Measurements from ENCODE around the gene TLE3. TPM values are rescaled to one million over a fixed set of nuclear protein-coding genes. Genes with fewer than 3 reads are reported as not detected.
A peak's percentile ranks its signal among the peaks of the same experiment; 100 is the strongest.
"Not testable (repeated sequence)": the region's sequence is repeated elsewhere in the genome, so short reads cannot be mapped to it uniquely, and the experiment has no call there.

Gene TLE3
- total RNA-seq, 6 experiments from 2014 or later = 6.0 to 17.6 (median 13.8) TPM

DNA sequence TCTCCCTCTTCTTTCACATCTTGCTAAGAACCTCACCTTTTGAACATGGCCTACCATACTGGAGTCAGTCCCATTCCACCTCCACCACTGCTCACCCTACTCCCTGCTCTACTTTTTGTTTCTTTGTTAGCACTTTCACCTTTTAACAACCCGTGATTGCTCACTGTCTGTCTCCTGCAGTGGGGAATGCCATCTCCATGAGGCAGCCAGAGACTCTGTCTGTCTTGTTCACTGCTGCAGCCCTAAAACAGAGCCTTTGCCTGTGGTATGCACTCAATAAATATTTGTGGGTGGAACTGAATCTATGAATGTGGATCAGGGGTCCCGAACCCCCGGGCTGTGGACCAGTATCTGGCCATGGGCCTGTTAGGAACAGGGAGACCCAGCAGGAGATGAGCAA is 16.5 kb upstream of the TLE3 start:
- H3K36me3 Mint-ChIP-seq (ENCODE audit: low read depth) = no peaks in the 10 kb centered on the region
- no peak overlapping the region for H3K4me3 Mint-ChIP-seq
- H3K27me3 Mint-ChIP-seq (ENCODE audit: insufficient read depth) = peaks cover 33% of the 10 kb centered on the region
- no peaks in the 10 kb centered on the region for H3K9me3 Mint-ChIP-seq
- H3K4me1 Mint-ChIP-seq (ENCODE audit: low read depth) = peaks cover 17% of the 10 kb centered on the region
- no peak for DNase-seq
- no peak overlapping the region for H3K27ac Mint-ChIP-seq
- TF ChIP-seq, protein P1, sequence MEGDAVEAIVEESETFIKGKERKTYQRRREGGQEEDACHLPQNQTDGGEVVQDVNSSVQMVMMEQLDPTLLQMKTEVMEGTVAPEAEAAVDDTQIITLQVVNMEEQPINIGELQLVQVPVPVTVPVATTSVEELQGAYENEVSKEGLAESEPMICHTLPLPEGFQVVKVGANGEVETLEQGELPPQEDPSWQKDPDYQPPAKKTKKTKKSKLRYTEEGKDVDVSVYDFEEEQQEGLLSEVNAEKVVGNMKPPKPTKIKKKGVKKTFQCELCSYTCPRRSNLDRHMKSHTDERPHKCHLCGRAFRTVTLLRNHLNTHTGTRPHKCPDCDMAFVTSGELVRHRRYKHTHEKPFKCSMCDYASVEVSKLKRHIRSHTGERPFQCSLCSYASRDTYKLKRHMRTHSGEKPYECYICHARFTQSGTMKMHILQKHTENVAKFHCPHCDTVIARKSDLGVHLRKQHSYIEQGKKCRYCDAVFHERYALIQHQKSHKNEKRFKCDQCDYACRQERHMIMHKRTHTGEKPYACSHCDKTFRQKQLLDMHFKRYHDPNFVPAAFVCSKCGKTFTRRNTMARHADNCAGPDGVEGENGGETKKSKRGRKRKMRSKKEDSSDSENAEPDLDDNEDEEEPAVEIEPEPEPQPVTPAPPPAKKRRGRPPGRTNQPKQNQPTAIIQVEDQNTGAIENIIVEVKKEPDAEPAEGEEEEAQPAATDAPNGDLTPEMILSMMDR (IDR thresholded peaks at IDR 0.05) = no peak

DNA sequence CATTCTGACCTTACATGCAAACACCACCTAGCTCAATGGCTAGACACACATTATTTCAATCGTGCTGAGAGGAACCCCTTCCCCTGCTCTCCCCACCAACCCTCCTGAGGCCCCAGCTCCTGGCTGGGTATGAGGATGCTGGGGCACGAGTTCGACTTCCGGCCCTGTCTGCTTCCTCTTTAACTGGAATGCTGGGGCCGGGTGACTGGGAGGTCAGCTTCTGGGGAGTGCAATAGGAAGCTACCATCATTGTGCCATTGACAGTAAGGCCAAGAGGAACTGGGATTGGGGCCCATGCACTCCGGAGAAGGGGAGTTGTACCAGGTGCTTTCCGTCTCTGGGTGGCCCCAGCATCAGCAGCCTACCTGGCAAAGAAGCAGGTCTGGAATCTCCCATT is 15.6 kb upstream of the TLE3 start:
- peaks cover 35% of the 10 kb centered on the region for H3K27me3 Mint-ChIP-seq (ENCODE audit: insufficient read depth)

DNA sequence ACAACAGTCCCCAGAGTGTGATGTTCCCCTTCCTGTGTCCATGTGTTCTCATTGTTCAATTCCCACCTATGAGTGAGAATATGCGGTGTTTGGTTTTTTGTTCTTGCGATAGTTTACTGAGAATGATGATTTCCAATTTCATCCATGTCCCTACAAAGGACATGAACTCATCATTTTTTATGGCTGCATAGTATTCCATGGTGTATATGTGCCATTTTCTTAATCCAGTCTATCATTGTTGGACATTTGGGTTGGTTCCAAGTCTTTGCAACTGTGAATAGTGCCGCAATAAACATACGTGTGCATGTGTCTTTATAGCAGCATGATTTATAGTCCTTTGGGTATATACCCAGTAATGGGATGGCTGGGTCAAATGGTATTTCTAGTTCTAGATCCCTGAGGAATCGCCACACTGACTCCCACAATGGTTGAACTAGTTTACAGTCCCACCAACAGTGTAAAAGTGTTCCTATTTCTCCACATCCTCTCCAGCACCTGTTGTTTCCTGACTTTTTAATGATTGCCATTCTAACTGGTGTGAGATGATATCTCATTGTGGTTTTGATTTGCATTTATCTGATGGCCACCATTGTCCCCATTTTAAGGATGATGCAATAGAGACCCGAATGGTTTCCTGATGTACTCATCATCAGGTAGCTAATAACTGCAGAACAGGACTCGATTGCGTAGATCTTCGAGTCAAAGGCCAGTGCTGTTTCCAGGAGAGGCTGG is 15.0 kb upstream of the TLE3 start:
- not testable (repeated sequence) for DNase-seq; H3K36me3 Mint-ChIP-seq (ENCODE audit: low read depth); H3K9me3 Mint-ChIP-seq; H3K27ac Mint-ChIP-seq; H3K4me3 Mint-ChIP-seq
- Mint-ChIP-seq H3K27me3 (ENCODE audit: insufficient read depth) (peaks cover 36% of the 10 kb centered on the region), H3K4me1 (ENCODE audit: low read depth) (peaks cover 17% of the 10 kb centered on the region)

More for the DNA sequence above, 15.6 kb upstream of the TLE3 start:
- Mint-ChIP-seq H3K4me1 (ENCODE audit: low read depth) (peaks cover 17% of the 10 kb centered on the region), H3K9me3 (no peaks in the 10 kb centered on the region), H3K4me3 (no peak overlapping the region), H3K27ac (no peak overlapping the region), H3K36me3 (ENCODE audit: low read depth) (no peaks in the 10 kb centered on the region)
- no peak for DNase-seq
- TF ChIP-seq, protein P1 (IDR thresholded peaks at IDR 0.05) = no peak

DNA sequence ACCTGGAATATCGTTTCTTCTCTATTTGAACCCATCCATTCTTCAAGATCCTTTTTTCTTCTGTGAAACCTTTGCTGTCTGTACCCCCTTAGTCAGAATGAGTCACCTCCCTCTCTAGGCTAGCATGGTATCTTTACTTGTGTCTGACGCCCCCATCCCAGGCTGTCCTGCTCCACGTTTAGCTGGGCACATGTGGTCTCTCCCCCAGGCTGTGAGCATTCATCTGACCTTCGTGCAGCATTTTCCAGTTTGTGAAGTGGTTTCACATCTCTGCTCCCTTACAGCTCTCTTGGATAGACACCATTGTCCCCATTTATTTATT is 14.3 kb upstream of the TLE3 start:
- Mint-ChIP-seq H3K27ac (no peak overlapping the region), H3K36me3 (ENCODE audit: low read depth) (no peaks in the 10 kb centered on the region), H3K27me3 (ENCODE audit: insufficient read depth) (peaks cover 42% of the 10 kb centered on the region), H3K4me1 (ENCODE audit: low read depth) (peaks cover 17% of the 10 kb centered on the region), H3K9me3 (no peaks in the 10 kb centered on the region), H3K4me3 (no peak overlapping the region; the same call in 1 of the 2 replicates)
- TF ChIP-seq, protein P1 (IDR thresholded peaks at IDR 0.05) = no peak
- DNase-seq = no peak

GRCh38 chr15:70111203-70112073 is 13.7 kb upstream of the TLE3 start:
- peak; percentile 40 for DNase-seq
- Mint-ChIP-seq H3K4me1 (ENCODE audit: low read depth) (peaks cover 17% of the 10 kb centered on the region), H3K4me3 (no peak overlapping the region; the same call in 1 of the 2 replicates), H3K27ac (no peak overlapping the region), H3K9me3 (no peaks in the 10 kb centered on the region), H3K36me3 (ENCODE audit: low read depth) (no peaks in the 10 kb centered on the region), H3K27me3 (ENCODE audit: insufficient read depth) (peaks cover 39% of the 10 kb centered on the region)
- TF ChIP-seq, protein P1 (IDR thresholded peaks at IDR 0.05) = no peak

GRCh38 chr15:70109978-70110377 is 12.3 kb upstream of the TLE3 start:
- H3K4me1 Mint-ChIP-seq (ENCODE audit: low read depth) = peaks cover 17% of the 10 kb centered on the region
- no peaks in the 10 kb centered on the region for H3K9me3 Mint-ChIP-seq
- DNase-seq = no peak
- no peaks in the 10 kb centered on the region for H3K36me3 Mint-ChIP-seq (ENCODE audit: low read depth)
- H3K4me3 Mint-ChIP-seq = no peak overlapping the region
- peaks cover 43% of the 10 kb centered on the region for H3K27me3 Mint-ChIP-seq (ENCODE audit: insufficient read depth)
- no peak overlapping the region for H3K27ac Mint-ChIP-seq
- TF ChIP-seq, protein P1 (IDR thresholded peaks at IDR 0.05) = no peak

Data from HFFc6 (cell line).